Glomerular visceral epithelial cell (primary cell): Measurements from ENCODE around the gene ZC3H11A.
"Not testable (repeated sequence)": the region's sequence is repeated elsewhere in the genome, so short reads cannot be mapped to it uniquely, and the experiment has no call there.

Experiments used
- DNase-seq: peaks from one replicate; pipeline ENCODE4 v3.0.0-alpha.2; 2016; ENCODE audit errors: extremely low spot score

Gene ZC3H11A

DNA sequence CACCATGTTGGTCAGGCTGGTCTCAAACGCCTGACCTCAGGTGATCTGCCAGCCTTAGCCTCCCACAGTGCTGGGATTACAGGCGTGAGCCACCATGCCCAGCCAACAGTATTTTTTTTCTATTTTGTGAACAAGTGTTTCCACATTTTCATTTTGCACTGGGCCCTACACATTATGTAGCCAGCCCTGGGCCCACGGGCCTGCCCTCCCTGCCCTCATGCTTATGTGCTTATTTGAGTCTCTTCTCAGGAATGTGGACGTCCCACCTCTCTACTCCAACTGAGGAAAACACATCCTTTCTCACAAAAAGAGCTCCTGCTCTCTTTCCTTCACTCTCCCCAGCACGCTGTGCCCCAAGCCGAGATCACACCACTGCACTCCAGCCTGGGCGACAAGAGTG lies 13.5 kb upstream of the ZC3H11A start:
- DNase-seq, result no peak

DNA sequence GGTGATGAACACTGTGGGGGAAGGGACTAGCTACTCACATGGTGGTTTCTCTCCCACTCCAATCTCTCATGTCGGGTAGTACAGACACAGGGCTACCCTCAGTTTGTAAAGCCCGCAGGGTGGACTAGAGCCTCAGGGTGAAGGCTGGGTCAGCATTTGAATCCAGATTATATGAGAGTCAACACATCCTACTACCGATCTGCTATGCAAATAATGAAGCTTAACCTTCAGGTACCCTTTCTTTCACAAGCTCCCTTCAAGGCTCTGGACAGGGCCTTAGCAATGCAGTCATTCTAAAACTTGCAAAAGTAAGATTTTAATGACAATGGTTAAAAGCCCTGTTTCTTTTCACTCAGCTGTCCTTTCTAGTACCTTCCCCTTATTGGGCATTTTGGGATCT lies 5.5 kb upstream of the ZC3H11A start:
- no peak for DNase-seq

- no peak for DNase-seq
These were observed 3.9 kb upstream of the ZC3H11A start for GRCh38 chr1:203791498-203791897.

- no peak for DNase-seq
These were observed 2.9 kb upstream of the ZC3H11A start for GRCh38 chr1:203792486-203792885.

DNA sequence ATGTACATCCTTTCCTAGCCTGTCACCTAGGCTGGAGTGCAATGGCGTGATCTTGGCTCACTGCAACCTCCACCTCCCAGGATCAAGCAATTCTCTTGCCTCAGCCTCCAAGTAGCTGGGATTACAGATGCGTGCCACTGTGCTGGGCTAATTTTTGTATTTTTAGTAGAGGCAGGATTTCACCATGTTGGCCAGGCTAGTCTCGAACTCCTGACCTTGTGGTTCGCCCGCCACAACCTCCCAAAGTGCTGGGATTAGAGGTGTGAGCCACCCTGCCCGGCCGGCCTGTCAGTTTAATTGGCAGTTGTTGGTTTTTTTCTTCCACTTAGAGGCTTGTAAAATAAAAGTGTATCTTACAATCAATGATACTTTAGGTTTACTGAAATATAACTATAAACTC lies 1.9 kb upstream of the ZC3H11A start:
- DNase-seq, result not testable (repeated sequence)

DNA sequence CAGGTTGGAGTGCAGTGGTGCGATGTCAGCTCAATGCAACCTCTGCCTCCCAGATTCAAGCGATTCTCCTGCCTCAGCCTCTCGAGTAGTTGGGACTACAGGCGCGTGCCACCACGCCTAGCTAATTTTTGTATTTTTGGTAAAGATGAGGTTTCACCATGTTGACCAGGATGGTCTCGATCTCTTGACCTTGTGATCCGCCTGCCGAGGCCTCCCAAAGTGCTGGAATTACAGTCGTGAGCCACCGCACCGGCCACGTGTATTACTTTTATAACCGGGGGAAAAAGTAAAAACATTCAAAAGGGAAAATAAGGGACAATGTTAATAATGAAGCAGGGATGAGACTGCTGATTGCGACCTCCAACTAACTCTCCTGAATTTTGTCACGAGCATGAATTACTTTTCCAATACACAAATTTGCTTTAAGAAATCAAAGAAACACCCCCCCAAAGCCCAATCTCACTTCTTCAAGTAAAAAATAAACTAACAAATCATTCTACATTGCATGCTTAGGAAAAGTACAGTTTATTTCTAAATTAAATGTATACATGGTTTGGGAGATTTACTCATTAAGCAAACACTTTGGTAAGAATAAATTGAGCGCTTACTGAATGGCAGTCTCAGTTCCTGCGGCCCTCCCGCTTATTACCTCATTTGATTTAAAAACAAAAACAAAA lies 521 bp upstream of the ZC3H11A start:
- no peak for DNase-seq

DNA sequence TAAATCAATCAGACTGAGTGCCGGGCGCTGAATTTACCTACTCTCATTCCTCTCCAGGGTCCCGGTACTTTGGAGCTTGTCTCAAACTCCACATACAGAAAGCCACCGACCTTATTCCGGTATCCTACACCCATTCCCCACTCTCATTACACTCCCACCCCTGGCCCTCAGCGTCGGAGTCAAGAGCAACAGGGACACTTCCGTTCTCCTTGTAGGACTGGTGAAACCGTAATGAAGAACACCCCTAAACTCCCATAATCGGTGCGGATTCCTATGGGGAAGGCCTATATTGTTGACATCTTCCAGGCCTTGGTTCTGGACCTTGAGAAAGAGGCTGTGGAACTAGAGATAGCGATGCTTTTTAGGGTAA lies 798 bp downstream of the ZC3H11A start:
- DNase-seq, result peak; percentile 37

DNA sequence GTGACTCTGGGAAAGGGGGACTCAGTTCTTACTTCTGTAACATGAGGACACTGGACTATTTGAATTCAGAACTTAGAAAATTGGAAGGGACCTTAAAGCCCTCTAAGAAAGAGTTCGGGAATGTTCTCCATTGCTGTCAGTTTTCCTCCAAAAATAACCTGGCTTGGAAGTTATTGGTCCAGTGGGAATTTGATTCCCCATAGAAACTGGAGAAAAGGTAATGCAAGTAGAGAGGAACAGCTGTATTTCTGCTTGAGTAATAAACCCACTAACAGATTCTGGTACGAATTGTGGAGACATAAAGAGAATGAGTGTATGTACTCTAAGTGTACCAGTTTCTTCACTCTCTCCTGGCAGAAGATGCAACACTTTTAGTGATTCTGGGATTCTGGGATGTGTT lies 1.8 kb downstream of the ZC3H11A start:
- no peak for DNase-seq

GRCh38 chr1:203797948-203798655 lies 2.7 kb downstream of the ZC3H11A start:
- no peak for DNase-seq

DNA sequence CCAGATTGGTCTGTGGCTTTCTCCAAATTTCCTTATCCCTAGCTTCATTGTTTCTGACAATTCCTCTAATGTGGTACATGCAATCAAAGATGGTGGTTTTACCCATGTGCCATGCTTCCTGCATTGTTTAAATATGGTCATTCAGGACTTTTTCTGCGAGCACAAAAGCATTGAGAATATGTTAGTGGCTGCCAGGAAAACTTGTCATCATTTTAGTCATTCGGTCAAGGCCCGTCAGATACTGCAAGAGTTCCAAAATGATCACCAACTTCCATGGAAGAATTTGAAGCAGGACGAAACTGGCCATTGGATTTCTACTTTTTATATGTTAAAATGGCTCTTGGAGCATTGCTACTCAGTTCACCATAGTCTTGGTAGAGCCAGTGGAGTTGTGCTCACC lies 3.7 kb downstream of the ZC3H11A start:
- no peak for DNase-seq

DNA sequence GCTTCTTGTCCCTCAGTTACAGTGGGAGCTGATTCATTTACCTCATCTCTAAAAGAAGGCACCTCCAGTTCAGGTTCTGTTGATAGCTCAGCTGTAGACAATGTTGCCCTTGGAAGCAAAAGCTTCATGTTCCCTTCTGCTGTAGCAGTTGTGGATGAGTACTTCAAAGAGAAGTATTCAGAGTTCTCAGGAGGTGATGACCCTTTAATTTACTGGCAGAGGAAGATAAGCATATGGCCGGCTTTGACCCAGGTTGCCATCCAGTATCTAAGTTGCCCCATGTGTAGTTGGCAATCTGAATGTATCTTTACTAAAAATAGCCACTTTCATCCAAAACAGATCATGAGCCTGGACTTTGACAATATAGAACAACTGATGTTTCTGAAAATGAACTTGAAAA lies 4.5 kb downstream of the ZC3H11A start:
- DNase-seq, result no peak

DNA sequence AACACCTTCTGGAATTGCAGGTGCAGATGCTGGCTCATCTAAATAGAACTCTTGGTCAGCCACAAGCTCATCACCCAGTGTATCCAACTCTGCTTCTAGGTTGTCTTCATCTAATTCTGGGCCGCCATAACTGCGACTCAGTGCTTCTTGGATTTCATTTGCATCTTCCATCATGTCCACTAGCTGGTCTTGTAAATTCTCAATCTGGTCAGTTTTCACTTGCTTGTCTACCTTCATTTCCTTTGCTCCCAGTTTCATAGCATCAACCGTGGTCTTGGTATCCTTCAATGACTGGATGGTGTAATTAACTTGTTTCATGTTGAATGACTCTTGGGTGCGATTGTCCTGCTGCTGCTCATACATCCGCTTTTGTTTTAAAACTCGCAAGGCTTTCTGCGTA lies 10.3 kb downstream of the ZC3H11A start:
- DNase-seq, result no peak

GRCh38 chr1:203807196-203807595 lies 11.8 kb downstream of the ZC3H11A start:
- peak; percentile 48 for DNase-seq

- DNase-seq, result no peak
These were observed 18.3 kb downstream of the ZC3H11A start for GRCh38 chr1:203813581-203814341.

DNA sequence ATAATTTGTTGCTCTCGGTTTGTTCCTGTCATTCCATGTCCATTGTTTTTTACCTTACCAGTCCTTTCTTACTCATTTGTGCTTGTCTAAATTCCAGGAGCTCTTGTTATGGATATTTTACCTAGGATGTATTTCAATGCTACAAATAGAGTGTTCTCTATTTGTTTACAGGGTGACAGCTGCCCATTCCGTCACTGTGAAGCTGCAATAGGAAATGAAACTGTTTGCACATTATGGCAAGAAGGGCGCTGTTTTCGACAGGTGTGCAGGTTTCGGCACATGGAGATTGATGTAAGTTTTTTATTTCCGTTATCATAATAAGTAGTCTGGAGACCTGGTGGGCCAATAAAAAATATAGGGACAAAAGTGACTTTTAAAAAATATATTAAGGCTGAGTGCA lies 23.0 kb downstream of the ZC3H11A start:
- no peak for DNase-seq

DNA sequence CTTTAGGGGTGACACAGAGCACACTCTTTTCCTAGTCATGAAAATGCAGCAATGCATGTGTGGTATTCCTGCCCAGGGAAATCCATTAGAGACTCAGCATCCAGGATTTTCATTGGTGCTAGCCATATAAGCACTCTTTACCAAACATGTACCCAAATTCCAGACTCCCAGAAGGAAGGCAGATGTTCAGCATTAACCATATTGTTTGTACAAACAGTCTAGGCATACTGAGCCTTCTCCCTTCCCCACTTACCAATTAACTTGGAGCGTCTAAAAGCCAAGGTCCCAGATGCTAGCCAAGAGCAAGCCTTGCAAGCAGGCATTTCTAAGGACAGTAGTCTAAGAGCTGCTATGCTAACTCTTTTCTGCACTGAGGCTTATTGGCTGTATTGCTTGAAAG lies 27.9 kb downstream of the ZC3H11A start:
- no peak for DNase-seq

- DNase-seq, result no peak
These were observed 30.8 kb downstream of the ZC3H11A start for GRCh38 chr1:203826175-203826574.

DNA sequence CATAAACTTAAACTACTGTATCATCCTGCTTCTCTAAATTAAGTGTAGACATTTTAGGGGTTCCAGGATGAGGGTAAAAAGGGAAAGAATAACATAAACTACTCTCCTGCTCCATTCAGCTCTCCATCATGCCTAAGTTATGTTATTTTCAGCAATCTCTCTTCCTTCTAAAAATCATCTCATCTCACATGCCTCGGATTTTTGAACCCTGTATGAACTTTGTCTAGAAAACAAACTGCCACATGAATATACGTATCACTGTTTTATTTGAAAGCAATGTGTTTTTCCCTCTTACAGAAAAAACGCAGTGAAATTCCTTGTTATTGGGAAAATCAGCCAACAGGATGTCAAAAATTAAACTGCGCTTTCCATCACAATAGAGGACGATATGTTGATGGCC lies 32.6 kb downstream of the ZC3H11A start:
- no peak for DNase-seq

DNA sequence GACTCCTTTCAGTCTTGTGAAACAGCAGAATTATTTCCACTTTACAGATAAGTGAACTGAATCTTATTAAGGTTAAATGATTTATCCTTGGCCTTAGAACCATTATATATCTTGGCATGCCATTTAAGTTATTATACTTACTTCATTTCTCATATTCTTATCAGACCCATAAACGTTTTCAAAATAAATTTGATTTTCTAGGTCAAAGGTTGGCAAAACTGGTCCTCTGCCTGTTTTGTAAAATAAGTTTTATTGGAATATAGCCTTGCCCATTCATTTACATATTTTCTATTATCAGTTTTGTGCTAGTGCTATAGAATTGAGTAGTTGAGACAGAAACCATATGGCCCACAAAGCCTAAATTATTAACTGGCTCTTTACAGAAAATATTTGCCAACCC lies 33.1 kb downstream of the ZC3H11A start:
- DNase-seq, result no peak

GRCh38 chr1:203829247-203829646 lies 33.8 kb downstream of the ZC3H11A start:
- not testable (repeated sequence) for DNase-seq

DNA sequence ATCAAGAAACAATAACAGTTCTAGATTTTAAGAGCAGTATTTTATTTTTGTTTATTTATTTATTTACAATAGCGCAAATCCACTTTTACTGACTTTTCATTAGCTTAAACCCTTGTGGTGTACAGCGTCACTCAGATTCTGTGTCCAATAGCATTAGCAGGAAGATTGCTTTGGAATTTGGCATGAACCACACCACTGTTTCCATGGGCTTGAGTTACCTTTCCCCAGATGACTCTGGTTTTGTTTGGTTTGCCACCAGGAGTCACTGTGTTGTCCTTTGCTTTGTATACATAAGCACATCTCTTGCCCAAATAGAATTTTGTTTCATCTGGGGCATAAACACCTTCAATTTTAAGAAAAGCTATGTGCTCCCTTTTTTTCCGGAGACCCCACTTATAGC lies 40.1 kb downstream of the ZC3H11A start:
- DNase-seq, result no peak

DNA sequence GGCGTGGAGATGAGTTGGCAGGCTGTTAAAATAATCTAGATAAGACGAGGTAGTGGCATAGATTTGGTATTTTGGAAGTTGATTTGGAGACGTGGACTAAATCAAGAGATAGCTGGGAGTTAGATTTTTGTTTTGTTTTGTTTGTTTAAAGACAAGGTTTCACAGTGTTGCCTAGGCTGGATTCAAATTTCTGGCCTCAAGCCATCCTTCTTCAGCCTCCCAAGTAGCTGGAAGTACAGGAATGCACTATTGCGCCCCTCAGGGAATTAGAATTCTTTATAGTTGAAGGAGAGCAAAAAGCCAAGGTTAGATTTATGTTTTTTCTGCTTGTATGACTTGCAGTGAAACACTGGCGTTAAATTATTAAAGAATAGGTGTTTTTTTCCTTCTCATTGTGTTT lies 43.7 kb downstream of the ZC3H11A start:
- DNase-seq, result no peak

DNA sequence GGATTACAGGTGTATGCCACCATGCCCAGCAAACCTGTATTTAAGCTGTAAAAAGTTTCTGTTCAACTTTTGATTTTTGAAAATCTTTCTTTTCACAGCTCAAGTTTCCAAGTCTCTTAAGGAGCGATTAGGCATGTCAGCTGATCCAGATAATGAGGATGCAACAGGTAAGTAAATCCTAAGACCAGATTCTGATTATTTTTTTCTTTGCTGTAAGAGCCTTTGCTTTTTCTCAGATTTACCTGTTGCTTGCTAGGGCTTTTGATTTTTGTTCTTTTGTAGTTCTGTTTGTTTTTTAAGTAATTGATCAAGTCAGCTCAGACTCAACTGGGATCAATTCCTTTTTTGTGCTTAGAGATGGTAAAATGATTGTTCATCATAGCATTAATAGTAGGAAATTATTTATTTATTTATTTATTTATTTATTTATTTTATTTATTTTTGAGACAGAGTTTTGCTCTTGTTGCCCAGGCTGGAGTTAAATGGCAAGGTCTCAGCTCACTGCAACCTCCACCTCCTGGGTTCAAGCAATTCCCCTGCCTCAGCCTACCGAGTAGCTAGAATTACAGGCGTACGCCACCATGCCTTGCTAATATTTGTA lies 44.9 kb downstream of the ZC3H11A start:
- no peak for DNase-seq
